HG02870 (cell line): ENCODE measurements around the gene GMCL1.

ENCODE experiments used
- ATAC-seq: cut with Tn5 transposase; IDR thresholded peaks from one replicate; pipeline ENCODE4 v1.9.1; 2021; ENCODE audit warnings: mild to moderate bottlenecking, moderate library complexity; ENCODE audit not compliant: unreplicated experiment

The GMCL1 gene, protein sequence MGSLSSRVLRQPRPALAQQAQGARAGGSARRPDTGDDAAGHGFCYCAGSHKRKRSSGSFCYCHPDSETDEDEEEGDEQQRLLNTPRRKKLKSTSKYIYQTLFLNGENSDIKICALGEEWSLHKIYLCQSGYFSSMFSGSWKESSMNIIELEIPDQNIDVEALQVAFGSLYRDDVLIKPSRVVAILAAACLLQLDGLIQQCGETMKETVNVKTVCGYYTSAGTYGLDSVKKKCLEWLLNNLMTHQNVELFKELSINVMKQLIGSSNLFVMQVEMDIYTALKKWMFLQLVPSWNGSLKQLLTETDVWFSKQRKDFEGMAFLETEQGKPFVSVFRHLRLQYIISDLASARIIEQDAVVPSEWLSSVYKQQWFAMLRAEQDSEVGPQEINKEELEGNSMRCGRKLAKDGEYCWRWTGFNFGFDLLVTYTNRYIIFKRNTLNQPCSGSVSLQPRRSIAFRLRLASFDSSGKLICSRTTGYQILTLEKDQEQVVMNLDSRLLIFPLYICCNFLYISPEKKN

DNA sequence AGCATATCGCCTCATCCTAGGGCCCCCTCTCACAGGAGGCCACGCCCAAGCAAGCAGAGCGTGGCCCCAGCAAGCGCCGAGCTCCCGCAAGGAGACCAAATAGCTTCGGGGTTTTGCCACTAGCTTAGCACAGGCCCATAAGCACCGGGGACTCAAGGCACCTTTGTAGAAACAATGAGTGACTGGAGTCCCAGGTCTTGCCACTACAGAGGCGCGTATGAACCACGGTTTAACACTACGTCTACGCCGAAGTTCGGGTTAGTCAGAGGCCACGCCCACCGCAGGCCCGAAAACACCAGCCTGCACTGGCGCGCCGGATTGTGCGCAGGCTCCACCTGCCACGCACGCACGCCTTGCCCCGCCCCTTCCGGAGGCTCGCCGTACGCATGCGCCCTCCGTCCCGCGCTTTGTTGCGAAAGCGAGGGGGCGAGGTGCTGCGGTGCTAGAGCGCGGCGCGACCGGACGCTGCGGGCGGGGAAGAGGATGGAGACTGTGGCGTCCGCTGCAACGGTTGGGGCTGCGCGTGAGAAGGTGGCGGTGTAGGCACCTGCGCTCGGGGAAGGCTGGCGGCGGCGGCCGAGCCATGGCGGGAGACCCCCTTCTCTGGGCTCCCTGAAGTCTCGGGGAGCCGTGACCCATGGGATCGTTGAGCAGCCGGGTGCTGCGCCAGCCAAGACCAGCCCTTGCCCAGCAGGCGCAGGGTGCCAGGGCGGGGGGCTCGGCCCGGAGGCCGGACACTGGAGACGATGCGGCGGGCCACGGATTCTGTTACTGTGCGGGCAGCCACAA is at the start of gene GMCL1:
Gene GMCL1, plus strand, starts transcription at position 405 of the 789 bp plus-strand sequence. Its CDS starts 233 bp downstream, at position 638.
- peak; percentile 90 for ATAC-seq

GRCh38 chr2:69780921-69781320 is 48.5 kb upstream of the GMCL1 start:
- no peak for ATAC-seq

GRCh38 chr2:69781321-69782248 is 47.9 kb upstream of the GMCL1 start:
- no peak for ATAC-seq

GRCh38 chr2:69784228-69784627 is 45.2 kb upstream of the GMCL1 start:
- no peak for ATAC-seq

- no peak for ATAC-seq
Observed at GRCh38 chr2:69785358-69785757, 44.1 kb upstream of the GMCL1 start.

DNA sequence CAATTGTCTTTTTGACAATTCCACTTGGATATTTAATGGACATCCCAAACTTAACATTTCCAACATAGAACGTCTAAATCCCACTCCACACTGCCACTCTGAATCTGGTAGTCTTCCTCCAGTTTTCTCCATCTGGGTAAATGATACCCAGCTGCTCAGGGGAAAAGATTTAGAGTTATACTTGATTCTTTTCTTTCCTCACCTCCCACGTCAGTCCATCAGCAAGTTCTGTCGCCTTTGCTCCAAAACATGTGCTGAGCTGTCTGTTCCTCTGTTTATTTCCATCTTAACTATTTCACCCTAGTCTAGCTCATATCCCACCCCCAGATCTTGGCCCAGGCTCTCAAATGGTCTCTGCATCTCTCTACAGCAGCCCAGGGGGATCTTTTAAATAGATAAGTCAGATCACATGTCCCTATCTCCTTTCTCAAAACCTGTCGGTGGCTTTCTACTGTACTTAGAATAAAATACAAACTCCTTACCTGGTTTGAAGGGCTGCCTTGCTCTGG is 43.4 kb upstream of the GMCL1 start:
- ATAC-seq: no peak

- ATAC-seq: no peak
Observed at GRCh38 chr2:69789175-69789721, 40.2 kb upstream of the GMCL1 start.

- peak; percentile 46 for ATAC-seq
Observed at GRCh38 chr2:69789772-69790600, 39.5 kb upstream of the GMCL1 start.

GRCh38 chr2:69790601-69790959 is 38.9 kb upstream of the GMCL1 start:
- ATAC-seq: no peak

DNA sequence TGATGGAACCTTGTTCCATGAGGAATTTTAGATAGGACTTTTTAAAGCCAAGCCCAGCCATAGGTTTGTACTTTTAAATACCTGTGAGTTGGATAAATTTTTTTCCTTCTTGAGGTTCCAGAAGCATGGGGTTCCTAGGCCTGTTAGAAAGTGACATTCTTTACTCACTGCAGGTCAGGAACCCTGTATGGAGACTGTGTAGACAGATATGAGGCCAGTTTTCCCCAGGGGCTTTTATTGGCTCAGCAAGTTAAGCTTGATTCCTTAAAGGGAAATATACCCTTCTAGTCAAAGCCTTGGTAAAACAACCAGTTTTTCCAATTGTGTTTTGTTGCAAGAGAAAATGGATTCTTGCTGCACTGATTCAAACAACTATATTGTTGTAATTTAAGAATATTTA is 38.4 kb upstream of the GMCL1 start:
- no peak for ATAC-seq

DNA sequence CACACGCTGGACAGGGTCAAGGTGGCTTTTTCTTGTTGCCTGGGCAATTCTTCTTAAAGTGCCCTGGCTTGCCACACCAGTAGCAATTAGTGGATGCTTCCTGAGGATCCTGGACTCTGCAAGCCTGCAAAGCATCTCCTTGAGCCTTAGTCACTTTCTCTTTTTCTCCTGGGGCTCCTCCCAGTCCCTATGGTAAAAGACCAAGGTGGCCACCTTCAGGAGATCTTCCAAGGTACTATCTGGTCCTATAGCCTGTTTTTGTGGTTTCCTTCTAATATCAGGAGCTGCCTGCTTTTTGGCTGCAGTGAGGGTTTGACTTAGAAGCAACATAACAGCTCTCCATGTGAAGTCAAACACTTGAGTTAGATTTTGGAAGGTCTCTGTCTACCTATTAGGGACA is 33.3 kb upstream of the GMCL1 start:
- no peak for ATAC-seq

GRCh38 chr2:69797235-69797634 is 32.2 kb upstream of the GMCL1 start:
- no peak for ATAC-seq

GRCh38 chr2:69797836-69798289 is 31.6 kb upstream of the GMCL1 start:
- ATAC-seq: no peak

DNA sequence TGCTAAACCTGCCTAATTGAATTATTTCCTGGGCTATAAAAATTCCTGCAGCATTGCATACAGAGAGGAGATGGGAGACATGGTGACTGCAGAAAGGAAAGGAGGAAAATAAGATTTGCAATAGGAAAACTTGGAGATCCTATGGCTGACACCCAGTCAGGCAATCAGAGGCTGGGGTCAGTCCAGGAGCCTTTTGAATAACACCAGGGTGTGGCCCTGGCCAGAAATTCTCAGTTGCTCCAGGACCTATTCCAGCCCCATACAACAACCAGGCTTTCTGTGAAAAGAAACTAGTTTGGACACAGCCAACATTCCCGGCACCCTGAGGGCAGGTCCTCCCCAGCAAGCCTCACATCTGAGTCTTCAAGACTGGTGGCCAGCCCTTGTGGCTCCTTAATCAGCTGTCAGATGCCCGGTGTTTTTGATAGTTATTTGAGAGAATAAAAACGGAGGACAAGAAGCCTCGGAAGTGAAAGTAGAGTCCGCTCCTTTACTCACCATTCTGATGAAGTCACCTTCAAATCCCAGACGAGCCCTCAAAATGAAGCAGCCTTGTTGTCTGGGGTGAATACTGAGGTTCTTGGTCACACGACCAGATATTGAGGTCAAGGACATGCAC is 31.1 kb upstream of the GMCL1 start:
- peak; percentile 7 for ATAC-seq

DNA sequence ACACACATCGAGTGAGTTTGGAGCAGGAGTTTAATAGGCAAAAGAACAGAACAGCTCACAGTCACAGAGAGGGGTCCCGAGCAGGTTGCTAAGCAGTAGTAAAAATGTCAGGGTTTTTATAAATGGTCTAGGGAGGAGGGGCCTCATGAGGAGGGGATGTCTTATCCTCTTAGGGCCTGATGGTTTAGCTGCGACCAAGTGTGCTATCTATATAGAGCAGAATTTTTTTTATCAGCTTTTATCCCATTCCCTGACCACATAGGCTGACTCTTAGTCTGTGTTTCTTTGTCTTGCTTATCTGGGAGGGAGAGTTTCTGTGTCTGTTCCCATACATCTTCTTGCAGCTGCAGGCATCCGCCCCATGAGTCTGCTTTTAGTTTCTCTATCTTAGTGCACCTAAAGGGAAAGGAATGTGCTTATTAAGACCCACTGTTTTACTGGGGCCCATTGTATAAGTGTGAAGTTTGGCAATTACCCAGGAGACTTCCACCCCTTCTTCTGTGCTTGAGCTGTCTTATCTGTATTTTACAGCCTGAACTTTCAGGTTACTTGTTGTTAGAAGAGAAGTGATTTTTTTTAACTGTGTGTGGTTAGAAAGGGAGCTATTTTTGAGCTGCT is 30.4 kb upstream of the GMCL1 start:
- ATAC-seq: peak; percentile 52

- ATAC-seq: no peak
Observed at GRCh38 chr2:69801745-69802290, 27.6 kb upstream of the GMCL1 start.

DNA sequence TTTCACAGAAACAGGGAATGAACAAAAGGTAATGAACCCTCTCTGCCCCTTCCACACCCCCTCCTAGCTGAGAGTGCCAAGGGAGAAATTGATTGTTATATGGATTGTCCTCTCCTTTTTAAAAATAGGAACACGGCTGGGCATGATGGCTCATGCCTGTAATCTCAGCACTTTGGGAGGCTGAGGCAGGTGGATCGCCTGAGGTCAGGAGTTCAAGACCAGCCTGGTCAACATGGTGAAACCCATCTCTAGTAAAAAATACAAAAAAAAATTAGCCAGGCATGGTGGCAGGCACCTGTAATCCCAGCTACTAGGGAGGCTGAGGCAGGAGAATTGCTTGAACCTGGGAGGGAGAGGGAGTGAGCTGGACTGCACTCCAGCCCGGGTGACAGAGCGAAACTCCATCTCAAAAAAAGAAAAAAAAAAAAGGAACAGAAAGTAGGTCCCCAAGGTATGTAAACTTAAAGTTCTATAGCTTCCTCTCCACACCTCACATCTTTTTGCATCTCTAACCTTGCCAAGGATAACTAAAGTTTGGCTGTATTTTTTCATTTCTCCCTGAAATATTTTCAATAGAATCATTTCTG is 26.6 kb upstream of the GMCL1 start:
- peak; percentile 45 for ATAC-seq

DNA sequence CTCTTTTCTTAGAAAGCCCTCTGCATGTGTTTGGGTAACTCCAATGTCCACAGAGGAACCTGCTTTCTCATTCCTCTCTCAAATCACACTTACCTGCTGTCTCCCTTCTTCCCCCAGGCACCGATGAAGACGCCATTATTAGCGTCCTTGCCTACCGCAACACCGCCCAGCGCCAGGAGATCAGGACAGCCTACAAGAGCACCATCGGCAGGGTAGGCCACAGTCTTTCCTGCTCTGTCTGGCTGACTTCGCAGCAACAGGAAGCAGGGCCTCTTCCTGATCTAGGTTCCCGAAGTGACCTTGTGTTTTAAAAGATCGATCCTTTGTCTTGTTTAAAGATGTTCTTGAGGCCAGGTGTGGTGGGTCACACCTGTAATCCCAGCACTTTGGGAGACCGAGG is 25.0 kb upstream of the GMCL1 start:
- no peak for ATAC-seq
